ENCODE measurements around the gene SLC39A11.
"Not testable (repeated sequence)": the region's sequence is repeated elsewhere in the genome, so short reads cannot be mapped to it uniquely, and the experiment has no call there.

SLC39A11 gene

GRCh38 chr17:72812823-72813222 is 279.7 kb downstream of the SLC39A11 start:
- no peak for DNase-seq

GRCh38 chr17:72811976-72812687 is 280.4 kb downstream of the SLC39A11 start:
- DNase-seq = no peak

GRCh38 chr17:72810991-72811508 is 281.4 kb downstream of the SLC39A11 start:
- no peak for DNase-seq

GRCh38 chr17:72806011-72806410 is 286.5 kb downstream of the SLC39A11 start:
- DNase-seq = no peak

- DNase-seq = no peak
Measured at GRCh38 chr17:72804949-72805707, 287.4 kb downstream of the SLC39A11 start.

- DNase-seq = no peak
Measured at GRCh38 chr17:72802726-72803125, 289.8 kb downstream of the SLC39A11 start.

- no peak for DNase-seq
Measured at GRCh38 chr17:72797142-72797541, 295.3 kb downstream of the SLC39A11 start.

GRCh38 chr17:72795941-72796340 is 296.5 kb downstream of the SLC39A11 start:
- no peak for DNase-seq

GRCh38 chr17:72794152-72794551 is 298.3 kb downstream of the SLC39A11 start:
- no peak for DNase-seq

GRCh38 chr17:72792771-72793170 is 299.7 kb downstream of the SLC39A11 start:
- DNase-seq = no peak

GRCh38 chr17:72790190-72790589 is 302.3 kb downstream of the SLC39A11 start:
- DNase-seq = no peak

- no peak for DNase-seq
Measured at GRCh38 chr17:72789711-72790110, 302.8 kb downstream of the SLC39A11 start.

- DNase-seq = no peak
Measured at GRCh38 chr17:72788950-72789585, 303.4 kb downstream of the SLC39A11 start.

GRCh38 chr17:72786209-72786608 is 306.3 kb downstream of the SLC39A11 start:
- DNase-seq = no peak

GRCh38 chr17:72782985-72783701 is 309.3 kb downstream of the SLC39A11 start:
- DNase-seq = no peak

- DNase-seq = not testable (repeated sequence)
Measured at GRCh38 chr17:72782437-72782836, 310.1 kb downstream of the SLC39A11 start.

GRCh38 chr17:72778169-72779151 is 314.0 kb downstream of the SLC39A11 start:
- no peak for DNase-seq

- no peak for DNase-seq
Measured at GRCh38 chr17:72775919-72776318, 316.6 kb downstream of the SLC39A11 start.

GRCh38 chr17:72775237-72775636 is 317.3 kb downstream of the SLC39A11 start:
- DNase-seq = no peak

GRCh38 chr17:72774236-72774635 is 318.3 kb downstream of the SLC39A11 start:
- DNase-seq = no peak

- DNase-seq = not testable (repeated sequence)
Measured at GRCh38 chr17:72773225-72773624, 319.3 kb downstream of the SLC39A11 start.
